ENCODE measurements around the gene ITGA1.
"Not testable (repeated sequence)": the region's sequence is repeated elsewhere in the genome, so short reads cannot be mapped to it uniquely, and the experiment has no call there.

DNA sequence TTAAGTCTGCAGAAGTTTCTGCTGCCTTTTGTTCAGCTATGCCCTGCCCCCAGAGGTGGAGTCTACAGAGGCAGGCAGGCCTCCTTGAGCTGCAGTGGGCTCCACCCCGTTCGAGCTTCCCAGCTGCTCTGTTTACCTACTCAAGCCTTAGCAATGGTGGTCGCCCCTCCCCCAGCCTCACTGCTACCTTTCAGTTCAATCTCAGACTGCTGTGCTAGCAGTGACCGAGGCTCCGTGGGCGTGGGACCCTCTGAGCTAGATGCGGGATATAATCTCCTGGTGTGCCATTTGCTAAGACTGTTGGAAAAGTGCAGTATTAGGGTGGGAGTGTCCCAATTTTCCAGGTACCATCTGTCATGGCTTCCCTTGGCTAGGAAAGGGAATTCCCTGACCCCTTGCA, 188.4 kb downstream of the ITGA1 start:
- TF ChIP-seq, protein P1, sequence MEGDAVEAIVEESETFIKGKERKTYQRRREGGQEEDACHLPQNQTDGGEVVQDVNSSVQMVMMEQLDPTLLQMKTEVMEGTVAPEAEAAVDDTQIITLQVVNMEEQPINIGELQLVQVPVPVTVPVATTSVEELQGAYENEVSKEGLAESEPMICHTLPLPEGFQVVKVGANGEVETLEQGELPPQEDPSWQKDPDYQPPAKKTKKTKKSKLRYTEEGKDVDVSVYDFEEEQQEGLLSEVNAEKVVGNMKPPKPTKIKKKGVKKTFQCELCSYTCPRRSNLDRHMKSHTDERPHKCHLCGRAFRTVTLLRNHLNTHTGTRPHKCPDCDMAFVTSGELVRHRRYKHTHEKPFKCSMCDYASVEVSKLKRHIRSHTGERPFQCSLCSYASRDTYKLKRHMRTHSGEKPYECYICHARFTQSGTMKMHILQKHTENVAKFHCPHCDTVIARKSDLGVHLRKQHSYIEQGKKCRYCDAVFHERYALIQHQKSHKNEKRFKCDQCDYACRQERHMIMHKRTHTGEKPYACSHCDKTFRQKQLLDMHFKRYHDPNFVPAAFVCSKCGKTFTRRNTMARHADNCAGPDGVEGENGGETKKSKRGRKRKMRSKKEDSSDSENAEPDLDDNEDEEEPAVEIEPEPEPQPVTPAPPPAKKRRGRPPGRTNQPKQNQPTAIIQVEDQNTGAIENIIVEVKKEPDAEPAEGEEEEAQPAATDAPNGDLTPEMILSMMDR (IDR thresholded peaks at IDR 0.05): not testable (repeated sequence)
- not testable (repeated sequence) for TF ChIP-seq POLR2A, POLR2AphosphoS5 (IDR thresholded peaks at IDR 0.05)

Measured in breast epithelium (tissue), 3 donors.